Measurements from ENCODE around the gene ARHGAP18.

DNA sequence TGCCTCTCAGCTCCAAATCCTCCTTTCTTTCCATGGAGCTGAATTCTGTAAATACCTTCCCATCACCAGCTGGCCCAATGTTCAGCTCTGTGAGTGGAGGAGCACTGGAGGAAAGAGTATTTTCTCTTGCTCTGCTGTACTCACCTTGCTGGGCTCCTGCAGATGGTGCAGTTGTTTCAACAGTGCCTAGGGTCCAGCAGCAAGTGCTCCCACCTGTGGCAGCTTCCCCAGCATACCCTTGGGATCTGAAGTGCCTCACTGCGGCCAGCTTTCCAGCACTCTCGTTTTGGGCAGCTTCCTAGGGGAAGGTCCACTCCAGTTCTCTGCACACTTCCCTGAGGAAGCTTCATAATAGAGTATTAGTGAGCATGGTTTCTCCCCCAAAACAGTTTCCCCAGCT lies 170.9 kb downstream of the ARHGAP18 start:
- TF ChIP-seq, protein P1, sequence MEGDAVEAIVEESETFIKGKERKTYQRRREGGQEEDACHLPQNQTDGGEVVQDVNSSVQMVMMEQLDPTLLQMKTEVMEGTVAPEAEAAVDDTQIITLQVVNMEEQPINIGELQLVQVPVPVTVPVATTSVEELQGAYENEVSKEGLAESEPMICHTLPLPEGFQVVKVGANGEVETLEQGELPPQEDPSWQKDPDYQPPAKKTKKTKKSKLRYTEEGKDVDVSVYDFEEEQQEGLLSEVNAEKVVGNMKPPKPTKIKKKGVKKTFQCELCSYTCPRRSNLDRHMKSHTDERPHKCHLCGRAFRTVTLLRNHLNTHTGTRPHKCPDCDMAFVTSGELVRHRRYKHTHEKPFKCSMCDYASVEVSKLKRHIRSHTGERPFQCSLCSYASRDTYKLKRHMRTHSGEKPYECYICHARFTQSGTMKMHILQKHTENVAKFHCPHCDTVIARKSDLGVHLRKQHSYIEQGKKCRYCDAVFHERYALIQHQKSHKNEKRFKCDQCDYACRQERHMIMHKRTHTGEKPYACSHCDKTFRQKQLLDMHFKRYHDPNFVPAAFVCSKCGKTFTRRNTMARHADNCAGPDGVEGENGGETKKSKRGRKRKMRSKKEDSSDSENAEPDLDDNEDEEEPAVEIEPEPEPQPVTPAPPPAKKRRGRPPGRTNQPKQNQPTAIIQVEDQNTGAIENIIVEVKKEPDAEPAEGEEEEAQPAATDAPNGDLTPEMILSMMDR (IDR thresholded peaks at IDR 0.05; ENCODE audit: low read depth, low read length, poor library complexity, severe bottlenecking) = no peak
- TF ChIP-seq EZH2phosphoT487 (IDR thresholded peaks at IDR 0.05; ENCODE audit: borderline replicate concordance, low read length) = no peak
